ENCODE results near the gene NDUFS1.
"Not testable (repeated sequence)": the region's sequence is repeated elsewhere in the genome, so short reads cannot be mapped to it uniquely, and the experiment has no call there.

NDUFS1 gene

GRCh38 chr2:206098471-206098870 is 60.8 kb downstream of the NDUFS1 start:
- DNase-seq (ENCODE audit: low read depth), result no peak

DNA sequence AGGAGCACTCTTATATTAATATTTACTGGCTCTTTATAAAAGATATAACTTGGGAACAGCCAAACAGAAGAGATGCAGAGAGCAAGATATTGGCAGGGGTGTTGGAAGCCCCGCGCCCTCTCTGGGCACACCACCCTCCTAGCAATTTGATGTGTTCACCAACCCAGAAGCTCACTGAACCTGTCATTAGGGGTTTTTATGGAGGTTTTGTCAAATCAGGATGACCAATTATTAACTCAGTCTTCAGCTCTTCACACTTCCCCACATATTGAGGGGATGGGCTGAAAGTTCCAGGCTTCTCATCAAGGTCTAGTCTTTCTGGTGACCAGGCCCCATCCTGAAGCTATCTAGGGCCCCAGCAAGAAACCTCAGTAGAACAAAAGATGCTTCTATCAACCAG is 62.4 kb downstream of the NDUFS1 start:
- DNase-seq (ENCODE audit: low read depth), result no peak

GRCh38 chr2:206095536-206096332 is 63.5 kb downstream of the NDUFS1 start:
- DNase-seq (ENCODE audit: low read depth), result no peak

GRCh38 chr2:206092297-206092696 is 66.9 kb downstream of the NDUFS1 start:
- no peak for DNase-seq (ENCODE audit: low read depth)

DNA sequence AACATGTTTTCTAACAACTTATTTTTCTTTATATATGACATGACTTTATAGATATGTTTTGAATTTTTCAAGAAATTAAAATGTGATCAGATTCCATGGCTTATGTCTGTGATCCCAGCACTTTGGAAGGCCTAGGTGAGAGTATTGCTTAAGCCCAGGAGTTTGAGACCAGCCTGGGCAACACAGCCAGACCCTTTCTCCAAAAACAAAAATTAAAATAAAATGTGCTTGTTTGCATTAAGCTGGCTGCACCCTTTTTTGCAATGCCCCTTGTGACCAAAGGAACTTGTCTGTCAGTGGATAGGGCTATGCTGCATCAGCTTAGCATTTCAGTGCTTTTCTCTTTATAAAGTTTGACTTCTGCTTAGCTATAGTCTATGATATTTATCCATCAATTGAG is 71.0 kb downstream of the NDUFS1 start:
- DNase-seq (ENCODE audit: low read depth), result no peak

GRCh38 chr2:206086716-206087350 is 72.4 kb downstream of the NDUFS1 start:
- DNase-seq (ENCODE audit: low read depth), result no peak

DNA sequence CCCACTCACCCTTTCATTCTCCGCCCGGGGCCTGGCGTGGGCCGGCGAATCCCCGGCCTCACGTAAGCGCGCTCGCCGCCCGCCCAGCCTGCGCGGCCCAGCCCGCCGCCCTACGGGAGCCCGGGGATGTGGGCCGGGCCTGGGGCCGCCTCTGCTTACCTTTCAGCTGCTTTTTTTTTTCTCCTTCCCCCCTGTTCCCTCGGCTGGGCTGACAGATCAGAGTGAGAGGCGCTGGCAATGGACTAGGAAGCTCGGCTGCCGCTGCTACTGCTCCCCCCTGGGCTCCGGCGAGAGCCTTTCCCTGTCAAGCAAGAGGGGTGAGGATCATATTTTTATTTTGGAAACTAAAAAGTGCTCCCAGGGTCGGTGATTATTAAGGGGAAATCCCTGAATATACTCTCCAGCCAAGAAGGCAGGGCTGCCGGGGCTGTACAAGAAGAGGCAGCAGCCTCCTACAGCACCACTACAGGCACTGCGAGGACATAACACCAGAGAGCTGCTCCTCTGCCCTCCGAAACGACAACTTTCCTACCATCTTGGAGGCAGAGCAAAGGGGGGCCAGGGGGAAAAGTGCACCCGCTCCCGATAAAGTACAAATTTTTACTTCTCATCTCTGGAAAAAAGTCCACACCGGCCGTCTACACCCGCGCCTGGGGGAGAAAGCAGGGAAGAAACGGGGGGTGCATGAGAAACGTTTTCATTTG is 73.3 kb downstream of the NDUFS1 start, which contains the start of gene INO80D:
Gene INO80D (minus strand): TSS at position 433 of the 704 bp plus-strand sequence. CDS start 23,158 bp downstream, outside the sequence.
- peak; percentile 50 for DNase-seq (ENCODE audit: low read depth)

GRCh38 chr2:206084870-206085741 is 74.1 kb downstream of the NDUFS1 start:
- DNase-seq (ENCODE audit: low read depth), result no peak

GRCh38 chr2:206084439-206084869 is 74.8 kb downstream of the NDUFS1 start:
- DNase-seq (ENCODE audit: low read depth), result peak; percentile 18

DNA sequence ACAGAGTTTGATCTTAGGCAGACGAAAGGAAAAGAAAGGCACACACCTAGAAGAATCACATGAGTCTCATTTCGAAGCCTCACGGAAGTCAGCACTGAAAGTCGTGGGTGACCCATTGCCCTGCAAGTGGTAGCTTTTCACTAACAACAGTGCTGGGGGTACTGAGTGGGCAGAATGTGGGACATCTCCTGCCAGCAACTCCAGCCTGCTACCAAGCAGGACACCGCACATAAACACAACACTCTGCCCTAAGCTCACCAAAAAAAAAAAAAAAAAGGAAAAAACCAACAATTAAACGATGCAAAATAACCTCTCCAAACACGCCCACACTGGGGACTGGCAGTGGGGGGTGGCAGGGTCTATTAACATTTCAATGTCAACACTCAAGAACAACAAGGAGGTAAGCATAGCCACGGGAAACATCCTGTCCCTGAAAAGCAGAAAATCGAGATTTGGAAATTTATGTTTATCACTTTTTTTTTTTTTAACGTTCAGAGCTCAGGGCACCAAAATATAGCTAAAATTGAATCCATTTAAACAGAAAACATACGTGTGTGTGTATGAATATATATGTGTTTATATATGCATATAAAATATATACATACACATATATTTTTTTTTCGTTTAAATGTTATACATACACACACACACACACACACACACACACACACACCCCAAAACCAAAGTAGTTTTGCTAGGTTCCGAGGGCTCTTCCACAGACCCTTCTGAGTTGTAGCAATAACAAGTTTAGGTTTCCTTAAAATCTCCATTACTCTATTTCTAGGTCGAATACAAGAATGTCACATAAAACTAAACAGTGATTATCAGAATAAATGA is 75.4 kb downstream of the NDUFS1 start:
- DNase-seq (ENCODE audit: low read depth), result no peak

- DNase-seq (ENCODE audit: low read depth), result no peak
Observed at GRCh38 chr2:206082298-206082843, 76.9 kb downstream of the NDUFS1 start.

DNA sequence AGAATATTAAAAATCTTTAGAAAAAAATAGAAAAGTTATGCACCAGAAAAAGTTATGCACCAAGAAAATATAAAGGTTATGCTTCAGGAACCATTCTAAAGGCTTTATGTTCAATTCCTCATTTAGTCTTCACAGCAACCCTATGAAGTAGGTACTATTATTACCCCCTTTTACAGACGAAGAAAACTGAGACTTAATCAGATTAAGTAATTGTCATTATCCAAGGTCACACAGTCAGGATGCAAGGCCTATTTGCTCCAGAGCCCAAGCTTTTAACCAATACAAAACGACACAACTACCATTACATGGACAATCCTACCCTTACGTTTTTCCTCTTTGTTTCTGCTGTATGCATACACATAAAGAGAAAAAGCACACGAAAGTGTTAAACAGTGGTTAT is 78.3 kb downstream of the NDUFS1 start:
- no peak for DNase-seq (ENCODE audit: low read depth)

DNA sequence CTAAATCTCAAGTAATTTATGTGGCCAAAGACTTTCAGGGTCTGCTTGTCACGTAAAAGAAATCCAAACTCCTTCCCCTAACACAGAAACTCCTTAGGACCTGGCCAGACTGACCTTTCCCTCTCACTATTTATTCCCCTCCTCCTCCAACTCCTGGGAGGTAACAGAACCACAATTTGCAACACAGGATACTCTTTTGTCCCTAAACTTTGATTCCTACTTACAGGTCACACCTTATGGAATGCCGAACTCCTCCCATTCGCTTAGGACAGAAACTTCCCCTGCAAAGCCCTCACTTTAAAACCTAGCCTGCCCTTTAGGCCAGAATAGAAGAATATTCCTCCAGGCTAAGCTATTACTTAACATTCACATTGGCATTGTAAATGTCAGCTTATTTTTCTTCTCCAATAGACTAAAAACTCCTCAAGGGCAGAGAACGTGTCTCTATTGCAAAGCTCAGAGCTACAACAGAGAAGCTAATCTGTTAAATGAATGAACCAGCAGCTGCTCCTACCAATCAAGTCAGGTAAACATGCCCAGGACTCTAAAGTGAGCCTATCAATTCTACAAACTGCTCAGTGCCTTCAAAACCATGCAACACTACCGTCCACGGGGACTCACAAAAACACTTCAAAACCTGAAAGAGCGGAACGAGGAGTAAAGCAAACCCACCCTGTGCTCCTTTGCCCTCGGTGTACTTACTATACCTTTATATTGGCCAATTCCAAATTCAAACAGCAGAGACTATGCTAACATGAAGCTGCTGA is 79.4 kb downstream of the NDUFS1 start:
- DNase-seq (ENCODE audit: low read depth), result no peak

- DNase-seq (ENCODE audit: low read depth), result not testable (repeated sequence)
Observed at GRCh38 chr2:206077879-206078278, 81.4 kb downstream of the NDUFS1 start.

DNA sequence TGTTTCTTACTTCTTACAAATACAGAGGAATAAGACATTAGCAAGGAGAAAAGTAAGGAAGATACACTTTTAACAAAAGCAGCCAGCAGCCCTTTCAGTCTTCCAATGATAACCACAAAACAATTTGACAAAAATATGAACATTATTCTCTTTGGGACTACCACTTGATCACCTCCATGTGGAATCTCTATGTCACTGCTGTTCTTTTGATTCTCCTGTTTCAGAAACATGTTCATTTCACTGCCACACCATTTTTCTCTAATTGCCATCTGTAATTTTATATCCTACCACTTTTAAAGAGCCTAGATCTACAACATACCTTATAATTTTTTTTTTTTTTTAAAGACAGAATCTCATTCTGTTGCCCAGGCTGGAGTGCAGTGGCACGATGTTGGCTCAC is 84.1 kb downstream of the NDUFS1 start:
- no peak for DNase-seq (ENCODE audit: low read depth)

DNA sequence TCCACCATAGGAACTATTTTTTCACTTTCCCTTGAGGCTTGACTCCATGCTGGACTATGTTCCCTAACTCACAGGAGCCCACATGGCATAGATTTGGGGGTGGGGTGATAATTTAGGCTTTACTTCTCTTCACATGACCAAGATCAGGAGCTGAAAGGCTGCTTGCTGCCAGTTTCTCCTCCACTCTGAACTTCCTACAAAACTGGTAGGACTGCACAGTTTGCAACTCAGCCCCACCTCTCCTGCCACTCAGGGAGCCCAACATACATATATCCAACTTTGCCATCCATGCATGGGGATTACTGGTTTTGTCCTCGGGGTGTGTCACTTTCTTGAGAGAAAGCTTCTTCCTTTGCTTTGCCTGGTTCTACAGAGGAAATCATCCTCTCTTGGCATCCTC is 87.4 kb downstream of the NDUFS1 start:
- DNase-seq (ENCODE audit: low read depth), result no peak

DNA sequence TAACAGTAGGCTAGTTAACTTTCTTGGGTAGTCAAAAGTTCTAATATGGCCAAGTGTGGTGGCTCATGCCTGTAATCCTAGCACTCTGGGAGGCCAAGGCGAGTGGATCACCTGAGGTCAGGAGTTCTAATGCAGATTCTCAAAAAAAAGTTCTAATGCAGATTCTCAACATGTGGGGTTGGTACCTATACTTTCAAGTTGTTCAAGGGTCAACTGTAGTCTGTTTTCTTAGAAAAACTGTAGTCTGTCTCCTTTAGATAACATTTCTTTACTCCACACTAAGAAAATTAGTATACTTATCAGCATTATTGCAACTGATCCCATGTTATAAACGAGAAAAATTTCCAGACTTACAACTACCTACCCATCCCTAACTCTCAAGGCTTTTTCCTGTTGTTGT is 89.8 kb downstream of the NDUFS1 start:
- DNase-seq (ENCODE audit: low read depth), result no peak

DNA sequence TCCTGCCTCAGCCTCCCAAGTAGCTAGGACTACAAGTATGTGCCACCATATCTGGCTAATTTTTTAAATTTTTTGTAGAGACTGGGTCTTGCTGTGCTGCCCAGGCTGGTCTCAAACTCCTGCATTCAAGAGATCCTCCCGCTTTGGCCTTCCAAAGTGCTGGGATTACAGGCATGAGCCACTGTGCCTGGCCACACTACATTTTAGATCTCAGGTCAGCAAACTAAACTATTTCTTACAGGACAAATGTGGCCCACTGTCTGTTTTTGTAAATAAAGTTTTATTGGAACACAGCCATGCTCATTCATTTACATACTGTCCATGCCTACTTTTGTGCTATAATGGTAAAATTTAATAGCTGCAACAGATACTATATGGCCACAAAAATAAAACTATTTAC is 91.0 kb downstream of the NDUFS1 start:
- DNase-seq (ENCODE audit: low read depth), result no peak
